K562 (cell line): ENCODE measurements around the gene UBASH3A. TPM values are rescaled to one million over a fixed set of nuclear protein-coding genes. Genes with fewer than 3 reads are reported as not detected.

Source experiments
- ATAC-seq: fragments of 200-7000 bp; cut with Tn5 transposase; 3 replicates; pipeline ENCODE4 v1.9.1; 2020; ENCODE audit warnings: moderate library complexity
- BruUV-seq: library from RNA; stranded (reverse); fragments of 400-500 nt; replicated peaks from 2 replicates; lab custom pipeline; 2021; lab: Mats Ljungman, UMichigan
- CTCF ChIA-PET: fragments of 300-600 bp; formaldehyde crosslinking; extraction: SDS; loops from one replicate; lab custom pipeline; 2021; ENCODE audit warnings: low intra/inter-chr PET ratio; lab: Yijun Ruan, JAX
- POLR2A ChIA-PET: fragments of 300-600, 350-650 bp; sonication (Branson Sonifier 250); formaldehyde crosslinking; extraction: SDS; loops from one replicate; lab custom pipeline; 2021; ENCODE audit warnings: antibody characterized with exemption, inconsistent platforms; lab: Yijun Ruan, JAX
- DNase-seq, 4 experiments: peaks; one replicate each; pipeline versions ENCODE4 v3.0.0 to v3.0.0-alpha.2; 2011 to 2018; ENCODE audit warnings: low spot score in 3 of 4, mixed read lengths in 3 of 4; ENCODE audit errors: extremely low read depth in 1 of 4
- FAIRE-seq: peaks from 2 replicates; lab custom pipeline; 2011; peaks lifted over from hg19 to GRCh38; lab: Jason Lieb, UNC
- H2AFZ ChIP-seq: 2 replicates; pipeline ENCODE4 v1.6.0; 2011; ENCODE audit warnings: low read depth, low read length, control low read depth, inconsistent platforms
- H3K27ac ChIP-seq: fragments of 200-600 bp; 3 replicates; pipeline ENCODE4 v1.8.0; 2011; ENCODE audit warnings: low read depth, mild to moderate bottlenecking, control low read depth, inconsistent platforms, low read length, moderate library complexity, mixed read lengths; ENCODE audit errors: extremely low read depth
- H3K27me3 ChIP-seq, 2 experiments: fragments of 300-600 bp in 1 of 2; 2 replicates in 1 of 2; 3 replicates in 1 of 2; pipeline versions ENCODE4 v1.6.0 to v1.8.0; 2011; ENCODE audit warnings: inconsistent platforms in 2 of 2, low read length in 2 of 2, mild to moderate bottlenecking in 1 of 2, mixed read lengths in 1 of 2, moderate library complexity in 1 of 2; ENCODE audit not compliant: control insufficient read depth in 2 of 2, insufficient read depth in 2 of 2
- H3K36me3 ChIP-seq: fragments of 300-600 bp; 3 replicates; pipeline ENCODE4 v1.8.0; 2011; ENCODE audit warnings: mild to moderate bottlenecking, low read length, inconsistent platforms; ENCODE audit not compliant: control insufficient read depth, insufficient read depth
- H3K4me1 ChIP-seq, 2 experiments: fragments of 200-600 bp in 1 of 2; replicated peaks in 1 of 2; 2 replicates in 1 of 2; 3 replicates in 1 of 2; pipeline versions ENCODE4 v1.5.1 to v1.8.0; 2011; ENCODE audit warnings: inconsistent platforms in 2 of 2, low read length in 2 of 2, mild to moderate bottlenecking in 1 of 2, mixed read lengths in 1 of 2, moderate library complexity in 1 of 2; ENCODE audit not compliant: control insufficient read depth in 2 of 2, insufficient read depth in 2 of 2
- H3K4me2 ChIP-seq: 2 replicates; pipeline ENCODE4 v1.6.1; 2011; ENCODE audit warnings: low read length, control low read depth, inconsistent platforms, mixed read lengths; ENCODE audit not compliant: insufficient read depth
- H3K4me3 ChIP-seq: fragments of 200-600 bp; sonication (generic), shearing (Covaris generic); 2 replicates; pipeline ENCODE4 v1.5.1; 2016; ENCODE audit warnings: control low read depth, inconsistent platforms
- H3K79me2 ChIP-seq: fragments of 200-600 bp; 3 replicates; pipeline ENCODE4 v1.8.0; 2011; ENCODE audit warnings: low read length, inconsistent platforms; ENCODE audit not compliant: control insufficient read depth, insufficient read depth
- H3K9ac ChIP-seq, 2 experiments: 2 replicates each; pipeline versions ENCODE4 v1.6.0 to v1.6.1; 2011; ENCODE audit warnings: low read depth in 2 of 2, low read length in 2 of 2, control low read depth in 1 of 2, inconsistent platforms in 1 of 2, mild to moderate bottlenecking in 1 of 2, mixed read lengths in 1 of 2; ENCODE audit not compliant: insufficient read depth in 1 of 2
- H3K9me1 ChIP-seq: one replicate; pipeline ENCODE4 v1.6.0; 2011; ENCODE audit warnings: inconsistent platforms, mild to moderate bottlenecking, low read length, moderate library complexity; ENCODE audit not compliant: control insufficient read depth, insufficient read depth
- H3K9me3 ChIP-seq: replicated peaks from 2 replicates; pipeline ENCODE4 v1.5.1; 2011; ENCODE audit warnings: low read depth, low read length, inconsistent platforms; ENCODE audit not compliant: control insufficient read depth, insufficient read depth
- H4K20me1 ChIP-seq: replicated peaks from 2 replicates; pipeline ENCODE4 v1.6.1; 2011; ENCODE audit warnings: low read length, inconsistent platforms, mixed read lengths; ENCODE audit not compliant: control insufficient read depth, insufficient read depth
- C11orf30 ChIP-seq: fragments of 450-650 bp; IDR thresholded peaks from 2 replicates; pipeline ENCODE4 v1.6.1; 2016; ENCODE audit warnings: low read depth, mild to moderate bottlenecking
- MAFF ChIP-seq: IDR thresholded peaks from 2 replicates; pipeline ENCODE4 v1.6.1; 2012; ENCODE audit warnings: low read length, improper control_type of control experiment
- MAFG ChIP-seq: fragments of 450-650 bp; conservative IDR thresholded peaks from 2 replicates; pipeline ENCODE4 v1.6.1; 2016; ENCODE audit warnings: missing genetic modification characterization, missing compliant biosample characterization
- MAFK ChIP-seq: IDR thresholded peaks from 2 replicates; pipeline ENCODE4 v1.6.1; 2011; ENCODE audit warnings: low read length, improper control_type of control experiment
- MTA2 ChIP-seq: fragments of 450-650 bp; IDR thresholded peaks from 2 replicates; pipeline ENCODE4 v1.6.1; 2016; ENCODE audit warnings: low read depth
- TEAD4 ChIP-seq, 2 experiments: sonication (generic) in 1 of 2; formaldehyde crosslinking in 1 of 2; IDR thresholded peaks; 2 replicates each; pipeline versions ENCODE4 v1.6.1 to v1.8.0; 2012 to 2022; ENCODE audit warnings: borderline replicate concordance in 1 of 2, inconsistent platforms in 1 of 2, low read length in 1 of 2, mild to moderate bottlenecking in 1 of 2, missing genetic modification reagents in 1 of 2
- ZBTB33 ChIP-seq: sonication (generic); formaldehyde crosslinking; IDR thresholded peaks from 2 replicates; pipeline ENCODE4 v1.8.1; 2023; ENCODE audit warnings: mild to moderate bottlenecking, missing genetic modification reagents
- ZNF316 ChIP-seq: fragments of 450-650 bp; IDR thresholded peaks from 2 replicates; pipeline ENCODE4 v1.6.1; 2016
- ZNF449 ChIP-seq: fragments of 250-450 bp; sonication (Bioruptor Pico); IDR thresholded peaks from 2 replicates; pipeline ENCODE4 v1.8.0; 2022; ENCODE audit warnings: moderate library complexity, mild to moderate bottlenecking, inconsistent platforms
- WGBS: fragments of 100-300 bp; shearing (Covaris generic); methylation state at CpG from one replicate; pipeline ENCODE4 v1.1.6; 2016; ENCODE audit warnings: low coverage, mixed read lengths; ENCODE audit not compliant: insufficient coverage; ENCODE audit errors: missing lambda C conversion rate; 5-methylcytosine and 5-hydroxymethylcytosine counted together
- in situ Hi-C: fragments of 300-500 bp; cut with MboI; formaldehyde crosslinking; loops from 4 replicates; pipeline ENCODE4 v1.15.0; 2018; ENCODE audit warnings: inconsistent platforms, mixed read lengths
- intact Hi-C: fragments of 100-400 bp; cut with micrococcal nuclease; formaldehyde crosslinking; loops from 2 replicates; pipeline ENCODE4 v1.14.2; 2022
- polyA plus RNA-seq, 8 experiments: library from polyadenylated mRNA; depleted of rRNA in 4 of 8; stranded (reverse) in 5 of 8; unstranded in 3 of 8; fragments of >200 nt; fragmentation: Nextera tagmentation in 2 of 8; fragmentation: Illumina TruSeq in 1 of 8; extraction: Ambion mirVana in 2 of 8; extraction: Trizol in 1 of 8; gene quantifications; 2 replicates each; pipeline versions ENCODE4 v1.2.1 to v1.2.3, GENCODE V29; 2011 to 2014; ENCODE audit warnings: inconsistent platforms in 1 of 8, missing spikeins in 1 of 8
- total RNA-seq, 7 experiments: library from RNA; depleted of rRNA in 6 of 7; stranded (reverse); fragments of >200 nt in 6 of 7; fragmentation: Illumina TruSeq in 2 of 7; extraction: Trizol in 2 of 7; gene quantifications; 2 replicates each; pipeline versions ENCODE4 v1.2.1 to v1.2.3, GENCODE V29; 2011 to 2021; ENCODE audit warnings: low replicate concordance in 1 of 7

UBASH3A gene
- total and polyA plus RNA-seq, 9 of the 15 experiments (the other 6 are each of a cell fraction or from before 2014, with no cell fraction given), result 0.23 to 1.8 (median 1.1) TPM

- Histone ChIP-seq H3K4me1 (peaks cover 3 to 5% of the 10 kb centered on the region in 2 experiments; a peak in 3 of 5 replicates), H2AFZ (no peak overlapping the region), H3K27me3 (peaks cover 41 to 59% of the 10 kb centered on the region in 2 experiments), H3K4me2 (no peak overlapping the region), H4K20me1 (no peaks in the 10 kb centered on the region), H3K9me1 (no peaks in the 10 kb centered on the region), H3K36me3 (no peaks in the 10 kb centered on the region), H3K9ac (no peak overlapping the region), H3K79me2 (no peaks in the 10 kb centered on the region), H3K27ac (no peak overlapping the region), H3K4me3 (no peak overlapping the region), H3K9me3 (no peaks in the 10 kb centered on the region)
- no peak for DNase-seq
- POLR2A ChIA-PET, result no interaction called here
- no peak for ATAC-seq
- CTCF ChIA-PET, result no interaction called here
- intact Hi-C loops, result no loop called here
- no peak for FAIRE-seq
- TF ChIP-seq ZNF316, result peak; percentile 83
- no peak for TF ChIP-seq ZBTB33
- no peak for TF ChIP-seq TEAD4 (IDR thresholded peaks at IDR 0.05; ENCODE audit: low read length)
- no peak for TF ChIP-seq TEAD4 (CRISPR knock-in tag; IDR thresholded peaks at IDR 0.05; ENCODE audit: borderline replicate concordance)
- no peak for TF ChIP-seq MTA2
- TF ChIP-seq MAFK, result peak; percentile 51; the same call in 1 of the 2 replicates
- peak; percentile 63 for TF ChIP-seq MAFG (tag)
- no peak for TF ChIP-seq ZNF449 (CRISPR knock-in tag)
- TF ChIP-seq C11orf30, result peak; percentile 76
- TF ChIP-seq MAFF, result peak; percentile 47; the same call in 1 of the 2 replicates
- 4% methylated on average over 9 of the region's 9 CpGs for WGBS
- BruUV-seq, result no TSS peak
- in situ Hi-C loops, result no loop called here
These were observed 69.9 kb downstream of the UBASH3A start for GRCh38 chr21:42473498-42474042.
